ENCODE results near the gene MTERF4.
"Not testable (repeated sequence)": the region's sequence is repeated elsewhere in the genome, so short reads cannot be mapped to it uniquely, and the experiment has no call there.

MTERF4 gene

GRCh38 chr2:241110607-241111439 lies 8.7 kb upstream of the MTERF4 start:
- peak; percentile 70 for DNase-seq

- no peak for DNase-seq
Measured at GRCh38 chr2:241110089-241110606, 8.1 kb upstream of the MTERF4 start.

GRCh38 chr2:241109210-241110088 lies 7.4 kb upstream of the MTERF4 start:
- DNase-seq, result no peak

- no peak for DNase-seq
Measured at GRCh38 chr2:241108271-241109209, 6.5 kb upstream of the MTERF4 start.

- no peak for DNase-seq
Measured at GRCh38 chr2:241107031-241107783, 5.1 kb upstream of the MTERF4 start.

GRCh38 chr2:241105641-241106040 lies 3.6 kb upstream of the MTERF4 start:
- no peak for DNase-seq

- DNase-seq, result not testable (repeated sequence)
Measured at GRCh38 chr2:241104611-241105010, 2.5 kb upstream of the MTERF4 start.

GRCh38 chr2:241103176-241103595 lies 1.1 kb upstream of the MTERF4 start:
- DNase-seq, result no peak

GRCh38 chr2:241099246-241099645 lies 2.8 kb downstream of the MTERF4 start:
- DNase-seq, result no peak

GRCh38 chr2:241096979-241097378 lies 5.1 kb downstream of the MTERF4 start:
- no peak for DNase-seq

- no peak for DNase-seq
Measured at GRCh38 chr2:241095594-241096290, 6.3 kb downstream of the MTERF4 start.

- no peak for DNase-seq
Measured at GRCh38 chr2:241094924-241095420, 7.1 kb downstream of the MTERF4 start.

GRCh38 chr2:241094172-241094571 lies 7.9 kb downstream of the MTERF4 start:
- no peak for DNase-seq

GRCh38 chr2:241093133-241093781 lies 8.8 kb downstream of the MTERF4 start:
- not testable (repeated sequence) for DNase-seq

- DNase-seq, result no peak
Measured at GRCh38 chr2:241092677-241093076, 9.4 kb downstream of the MTERF4 start.

GRCh38 chr2:241091734-241092445 lies 10.2 kb downstream of the MTERF4 start:
- DNase-seq, result no peak

- DNase-seq, result no peak
Measured at GRCh38 chr2:241091201-241091600, 10.9 kb downstream of the MTERF4 start.

GRCh38 chr2:241088791-241089732 lies 13.0 kb downstream of the MTERF4 start:
- DNase-seq, result no peak
